Liver (tissue), 9 donors: ENCODE results near the gene TGFBR3. TPM values are rescaled to one million over a fixed set of nuclear protein-coding genes. Genes with fewer than 3 reads are reported as not detected.
A peak's percentile ranks its signal among the peaks of the same experiment; 100 is the strongest.

Source experiments
- DNase-seq: peaks from one replicate; pipeline ENCODE4 v3.0.0-alpha.2; 2017; ENCODE audit warnings: low spot score
- H3K27ac ChIP-seq, 2 donors: one replicate each; pipeline ENCODE4 v1.7.0; 2013; ENCODE audit warnings: inconsistent platforms in 2 of 2, low read length in 2 of 2, control low read depth in 1 of 2, low read depth in 1 of 2, mild to moderate bottlenecking in 1 of 2
- H3K27me3 ChIP-seq, 4 donors: one replicate each; pipeline versions ENCODE4 v1.6.1 to v1.7.0; 2013; ENCODE audit warnings: low read length in 3 of 4, inconsistent platforms in 1 of 4, mild to moderate bottlenecking in 1 of 4, moderate library complexity in 1 of 4; ENCODE audit not compliant: control insufficient read depth in 4 of 4, insufficient read depth in 4 of 4
- H3K36me3 ChIP-seq, 4 donors: one replicate each; pipeline versions ENCODE4 v1.6.1 to v1.7.0; 2013; ENCODE audit warnings: low read length in 3 of 4, mild to moderate bottlenecking in 3 of 4, low read depth in 1 of 4, moderate library complexity in 1 of 4; ENCODE audit not compliant: control insufficient read depth in 4 of 4, insufficient read depth in 3 of 4
- H3K4me1 ChIP-seq, 4 donors: one replicate each; pipeline versions ENCODE4 v1.6.1 to v1.7.0; 2013; ENCODE audit warnings: low read length in 3 of 4, mild to moderate bottlenecking in 3 of 4, moderate library complexity in 1 of 4; ENCODE audit not compliant: control insufficient read depth in 4 of 4, insufficient read depth in 4 of 4
- H3K4me3 ChIP-seq, 3 donors: one replicate each; pipeline versions ENCODE4 v1.6.1 to v1.7.0; 2013; ENCODE audit warnings: low read length in 3 of 3, control low read depth in 1 of 3, low read depth in 1 of 3, mild to moderate bottlenecking in 1 of 3
- H3K9ac ChIP-seq, 2 donors: one replicate each; pipeline ENCODE4 v1.7.0; 2013; ENCODE audit warnings: low read length in 2 of 2, mild to moderate bottlenecking in 2 of 2, moderate library complexity in 2 of 2, control low read depth in 1 of 2, low read depth in 1 of 2
- H3K9me3 ChIP-seq, 4 donors: one replicate each; pipeline versions ENCODE4 v1.6.1 to v1.7.0; 2013; ENCODE audit warnings: low read length in 3 of 4; ENCODE audit not compliant: control insufficient read depth in 4 of 4
- EGR1 ChIP-seq, 2 donors: IDR thresholded peaks; 2 replicates each; pipeline ENCODE4 v1.6.1; 2016 to 2018; ENCODE audit warnings: antibody characterized with exemption in 2 of 2, low read depth in 2 of 2
- FOXA2 ChIP-seq: IDR thresholded peaks from 2 replicates; pipeline ENCODE4 v1.6.1; 2016; ENCODE audit warnings: antibody characterized with exemption
- GABPA ChIP-seq, 2 donors: IDR thresholded peaks in 1 of 2; conservative IDR thresholded peaks in 1 of 2; 2 replicates each; pipeline ENCODE4 v1.6.1; 2016; ENCODE audit warnings: antibody characterized with exemption in 2 of 2, mild to moderate bottlenecking in 1 of 2, moderate library complexity in 1 of 2
- HNF4A ChIP-seq, 2 donors: conservative IDR thresholded peaks; 2 replicates each; pipeline ENCODE4 v1.6.1; 2016; ENCODE audit warnings: antibody characterized with exemption in 2 of 2, mild to moderate bottlenecking in 2 of 2
- HNF4G ChIP-seq: IDR thresholded peaks from 2 replicates; pipeline ENCODE4 v1.6.1; 2016; ENCODE audit warnings: antibody characterized with exemption
- JUND ChIP-seq, 2 donors: IDR thresholded peaks; 2 replicates each; pipeline ENCODE4 v1.6.1; 2016; ENCODE audit warnings: antibody characterized with exemption in 2 of 2
- NR2F2 ChIP-seq: IDR thresholded peaks from 2 replicates; pipeline ENCODE4 v1.6.1; 2016; ENCODE audit warnings: antibody characterized with exemption
- RAD21 ChIP-seq, 2 donors: IDR thresholded peaks; 2 replicates each; pipeline ENCODE4 v1.6.1; 2016; ENCODE audit warnings: antibody characterized with exemption in 2 of 2, mild to moderate bottlenecking in 2 of 2
- REST ChIP-seq: IDR thresholded peaks from 2 replicates; pipeline ENCODE4 v1.6.1; 2016; ENCODE audit warnings: antibody characterized with exemption, mild to moderate bottlenecking
- SP1 ChIP-seq: IDR thresholded peaks from 2 replicates; pipeline ENCODE4 v1.6.1; 2018; ENCODE audit warnings: antibody characterized with exemption, mild to moderate bottlenecking
- TAF1 ChIP-seq: conservative IDR thresholded peaks from 2 replicates; pipeline ENCODE4 v1.6.1; 2016; ENCODE audit warnings: antibody characterized with exemption, mild to moderate bottlenecking
- YY1 ChIP-seq: IDR thresholded peaks from 2 replicates; pipeline ENCODE4 v1.6.1; 2016; ENCODE audit warnings: antibody characterized with exemption, mild to moderate bottlenecking
- WGBS: extraction: QIAGEN DNeasy Blood & Tissue Kit; methylation state at CpG from one replicate; pipeline ENCODE4 v1.1.7; 2013; 5-methylcytosine and 5-hydroxymethylcytosine counted together
- polyA plus RNA-seq, 2 donors: library from polyadenylated mRNA; stranded (reverse) in 1 of 2; unstranded in 1 of 2; fragments of 200-250 nt in 1 of 2; fragments of >200 nt in 1 of 2; fragmentation: Nextera tagmentation in 1 of 2; extraction: Ambion mirVana in 1 of 2; gene quantifications; one replicate each; pipeline versions ENCODE4 v1.2.1 to v1.2.3, GENCODE V29; 2013 to 2015
- total RNA-seq, 2 donors: library from RNA; depleted of rRNA; stranded (reverse); fragments of >200 nt; gene quantifications; one replicate each; pipeline ENCODE4 v1.2.3, GENCODE V29; 2014
- TF ChIP-seq, protein P1 (sequence below): IDR thresholded peaks from 2 replicates; pipeline ENCODE4 v1.6.1; 2016; ENCODE audit warnings: antibody characterized with exemption
- TF ChIP-seq, protein P2 (sequence below): IDR thresholded peaks from 2 replicates; pipeline ENCODE4 v1.6.1; 2016; ENCODE audit warnings: antibody characterized with exemption
- TF ChIP-seq, protein P3 (sequence below): fragments of 150-350 bp; IDR thresholded peaks from 2 replicates; pipeline ENCODE4 v1.5.1; 2017; ENCODE audit warnings: improper control_type of control experiment, low read depth, low read length; ENCODE audit not compliant: missing input control
- donor health status: healthy.
- donor health status: healthy.
- donor health status: healthy.
- donor health status: healthy.
- donor health status: healthy.

TGFBR3 gene
- total and polyA plus RNA-seq, 4 donors: 6.1 to 19.3 (median 9.9) TPM

- Histone ChIP-seq H3K9me3 (no peaks in the 10 kb centered on the region), H3K4me3 (no peak overlapping the region), H3K9ac (no peak overlapping the region), H3K4me1 (peaks cover 13 to 52% (median 40%) of the 10 kb centered on the region in 4 donors), H3K27me3 (no peaks in the 10 kb centered on the region), H3K36me3 (peaks cover 0 to 6% (median 4%) of the 10 kb centered on the region in 4 donors), H3K27ac (peak overlapping the region; percentile 77 to 86)
- WGBS: 78% methylated on average over 8 of the region's 8 CpGs
- no peak for TF ChIP-seq NR2F2
- no peak for TF ChIP-seq TAF1
- no peak for TF ChIP-seq RAD21 (IDR thresholded peaks at IDR 0.05)
- TF ChIP-seq, protein P1, sequence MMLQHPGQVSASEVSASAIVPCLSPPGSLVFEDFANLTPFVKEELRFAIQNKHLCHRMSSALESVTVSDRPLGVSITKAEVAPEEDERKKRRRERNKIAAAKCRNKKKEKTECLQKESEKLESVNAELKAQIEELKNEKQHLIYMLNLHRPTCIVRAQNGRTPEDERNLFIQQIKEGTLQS: no peak
- TF ChIP-seq, protein P2, sequence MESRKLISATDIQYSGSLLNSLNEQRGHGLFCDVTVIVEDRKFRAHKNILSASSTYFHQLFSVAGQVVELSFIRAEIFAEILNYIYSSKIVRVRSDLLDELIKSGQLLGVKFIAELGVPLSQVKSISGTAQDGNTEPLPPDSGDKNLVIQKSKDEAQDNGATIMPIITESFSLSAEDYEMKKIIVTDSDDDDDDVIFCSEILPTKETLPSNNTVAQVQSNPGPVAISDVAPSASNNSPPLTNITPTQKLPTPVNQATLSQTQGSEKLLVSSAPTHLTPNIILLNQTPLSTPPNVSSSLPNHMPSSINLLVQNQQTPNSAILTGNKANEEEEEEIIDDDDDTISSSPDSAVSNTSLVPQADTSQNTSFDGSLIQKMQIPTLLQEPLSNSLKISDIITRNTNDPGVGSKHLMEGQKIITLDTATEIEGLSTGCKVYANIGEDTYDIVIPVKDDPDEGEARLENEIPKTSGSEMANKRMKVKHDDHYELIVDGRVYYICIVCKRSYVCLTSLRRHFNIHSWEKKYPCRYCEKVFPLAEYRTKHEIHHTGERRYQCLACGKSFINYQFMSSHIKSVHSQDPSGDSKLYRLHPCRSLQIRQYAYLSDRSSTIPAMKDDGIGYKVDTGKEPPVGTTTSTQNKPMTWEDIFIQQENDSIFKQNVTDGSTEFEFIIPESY: no peak
- TF ChIP-seq, protein P3, sequence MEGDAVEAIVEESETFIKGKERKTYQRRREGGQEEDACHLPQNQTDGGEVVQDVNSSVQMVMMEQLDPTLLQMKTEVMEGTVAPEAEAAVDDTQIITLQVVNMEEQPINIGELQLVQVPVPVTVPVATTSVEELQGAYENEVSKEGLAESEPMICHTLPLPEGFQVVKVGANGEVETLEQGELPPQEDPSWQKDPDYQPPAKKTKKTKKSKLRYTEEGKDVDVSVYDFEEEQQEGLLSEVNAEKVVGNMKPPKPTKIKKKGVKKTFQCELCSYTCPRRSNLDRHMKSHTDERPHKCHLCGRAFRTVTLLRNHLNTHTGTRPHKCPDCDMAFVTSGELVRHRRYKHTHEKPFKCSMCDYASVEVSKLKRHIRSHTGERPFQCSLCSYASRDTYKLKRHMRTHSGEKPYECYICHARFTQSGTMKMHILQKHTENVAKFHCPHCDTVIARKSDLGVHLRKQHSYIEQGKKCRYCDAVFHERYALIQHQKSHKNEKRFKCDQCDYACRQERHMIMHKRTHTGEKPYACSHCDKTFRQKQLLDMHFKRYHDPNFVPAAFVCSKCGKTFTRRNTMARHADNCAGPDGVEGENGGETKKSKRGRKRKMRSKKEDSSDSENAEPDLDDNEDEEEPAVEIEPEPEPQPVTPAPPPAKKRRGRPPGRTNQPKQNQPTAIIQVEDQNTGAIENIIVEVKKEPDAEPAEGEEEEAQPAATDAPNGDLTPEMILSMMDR: no peak
- TF ChIP-seq HNF4G: no peak
- TF ChIP-seq SP1: no peak
- DNase-seq: no peak
Measured at GRCh38 chr1:91734761-91735160, 151.2 kb downstream of the TGFBR3 start.

DNA sequence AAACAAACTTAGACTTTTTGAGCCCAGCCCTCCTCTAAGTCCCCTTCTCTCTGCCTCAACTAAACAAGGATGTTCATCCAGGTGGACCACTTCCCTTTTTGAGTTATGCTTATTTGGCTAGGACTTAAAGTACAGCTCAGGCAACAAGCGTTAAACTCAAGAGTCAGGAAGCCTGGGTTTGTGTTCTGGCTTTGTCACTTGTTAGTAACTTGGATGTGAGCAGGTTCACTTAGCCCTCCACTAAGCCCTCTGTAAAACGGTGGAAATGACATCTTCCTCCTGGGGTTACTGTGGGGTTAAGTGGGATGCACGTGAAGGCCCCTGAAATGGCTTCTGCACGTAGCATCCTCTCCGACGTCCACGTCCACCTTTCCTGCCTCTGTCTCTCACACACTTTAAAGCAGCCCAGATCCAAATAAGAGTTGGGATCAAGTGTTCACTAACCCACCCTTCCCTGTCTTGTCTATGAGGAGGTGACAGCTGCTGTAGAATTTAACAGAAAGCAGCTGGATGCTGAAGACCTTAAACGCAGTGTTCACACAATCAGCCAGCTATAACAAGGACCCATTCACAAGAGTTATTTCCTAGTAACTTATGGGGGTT, 152.7 kb downstream of the TGFBR3 start:
- no peak overlapping the region for H3K9ac ChIP-seq
- peaks cover 13 to 52% (median 40%) of the 10 kb centered on the region in 4 donors for H3K4me1 ChIP-seq
- no peak for DNase-seq
- no peaks in the 10 kb centered on the region for H3K27me3 ChIP-seq
- 80% methylated on average over 8 of the region's 8 CpGs for WGBS
- H3K4me3 ChIP-seq: no peak overlapping the region
- H3K36me3 ChIP-seq: peaks cover 0 to 6% (median 3%) of the 10 kb centered on the region in 4 donors
- H3K27ac ChIP-seq: no peak overlapping the region
- no peaks in the 10 kb centered on the region for H3K9me3 ChIP-seq
- TF ChIP-seq EGR1 (IDR thresholded peaks at IDR 0.05; ENCODE audit: low read depth in 2 of 2): no peak
- no peak for TF ChIP-seq RAD21 (IDR thresholded peaks at IDR 0.05)
- TF ChIP-seq HNF4G: no peak
- TF ChIP-seq JUND (IDR thresholded peaks at IDR 0.05): no peak
- TF ChIP-seq NR2F2: no peak
- no peak for TF ChIP-seq FOXA2
- TF ChIP-seq, protein P3: no peak
- no peak for TF ChIP-seq GABPA (IDR thresholded peaks at IDR 0.05 in 1 of 2, conservative IDR thresholded peaks at IDR 0.05 in 1 of 2)
- TF ChIP-seq REST: no peak
- TF ChIP-seq YY1: no peak
- TF ChIP-seq HNF4A (conservative IDR thresholded peaks at IDR 0.05): no peak
